Ascending aorta (tissue), 2 donors: ENCODE results near the gene FYN. TPM values are rescaled to one million over a fixed set of nuclear protein-coding genes. Genes with fewer than 3 reads are reported as not detected.

Experiments
- DNase-seq, 2 donors: peaks; one replicate each; pipeline ENCODE4 v3.0.0-alpha.2; 2019; ENCODE audit warnings: low spot score in 2 of 2
- H3K27ac ChIP-seq, 2 donors: fragments of 200-600 bp; sonication (generic); one replicate each; pipeline ENCODE4 v1.5.1; 2016 to 2017; ENCODE audit warnings: mild to moderate bottlenecking in 1 of 2
- H3K27me3 ChIP-seq: fragments of 200-600 bp; sonication (generic); one replicate; pipeline ENCODE4 v1.5.1; 2017
- H3K36me3 ChIP-seq, 2 donors: fragments of 200-600 bp; sonication (generic); one replicate each; pipeline ENCODE4 v1.5.1; 2016
- H3K4me1 ChIP-seq, 2 donors: fragments of 200-600 bp; sonication (generic); one replicate each; pipeline ENCODE4 v1.5.1; 2016 to 2017; ENCODE audit warnings: mild to moderate bottlenecking in 1 of 2
- H3K4me3 ChIP-seq, 2 donors: fragments of 200-600 bp; sonication (generic); one replicate each; pipeline ENCODE4 v1.5.1; 2016 to 2017; ENCODE audit warnings: mild to moderate bottlenecking in 1 of 2
- H3K9me3 ChIP-seq, 2 donors: fragments of 200-600 bp; sonication (generic); one replicate each; pipeline ENCODE4 v1.5.1; 2016
- CTCF ChIP-seq, 3 experiments: fragments of 200-600 bp in 2 of 3; fragments of 450-650 bp in 1 of 3; sonication (generic) in 2 of 3; IDR thresholded peaks; one replicate each; pipeline ENCODE4 v1.5.1; 2016 to 2019; ENCODE audit warnings: antibody characterized with exemption in 3 of 3, mild to moderate bottlenecking in 1 of 3, moderate library complexity in 1 of 3
- intact Hi-C: fragments of 100-400 bp; cut with DNase I; formaldehyde crosslinking; loops from one replicate; pipeline ENCODE4 v1.15.1; 2023
- total RNA-seq: library from RNA; depleted of rRNA; stranded (reverse); fragments of >200 nt; gene quantifications from one replicate; pipeline ENCODE4 v1.1.0, GENCODE V29; 2016

Gene FYN
- total RNA-seq, 1 donor from 2014 or later = 141 TPM

- no peak for TF ChIP-seq CTCF (IDR thresholded peaks at IDR 0.05)
- H3K27ac ChIP-seq = no peak overlapping the region
- no peak for DNase-seq
These were observed 31.4 kb downstream of the FYN start for GRCh38 chr6:111841822-111842221.

GRCh38 chr6:111840803-111841202, 32.4 kb downstream of the FYN start:
- H3K27me3 ChIP-seq = no peaks in the 10 kb centered on the region
- no peak overlapping the region for H3K4me3 ChIP-seq
- H3K36me3 ChIP-seq = no peaks in the 10 kb centered on the region
- no peak for TF ChIP-seq CTCF (IDR thresholded peaks at IDR 0.05)
- H3K4me1 ChIP-seq = peaks cover 2% of the 10 kb centered on the region in 2 donors
- H3K27ac ChIP-seq = no peak overlapping the region
- H3K9me3 ChIP-seq = no peaks in the 10 kb centered on the region
- intact Hi-C loops = no loop called here
- no peak for DNase-seq

More at GRCh38 chr6:111841822-111842221, 31.4 kb downstream of the FYN start:
- no peaks in the 10 kb centered on the region for H3K9me3 ChIP-seq
- intact Hi-C loops = no loop called here
- H3K36me3 ChIP-seq = no peaks in the 10 kb centered on the region
- H3K4me3 ChIP-seq = no peak overlapping the region
- peaks cover 2% of the 10 kb centered on the region in 2 donors for H3K4me1 ChIP-seq
- no peaks in the 10 kb centered on the region for H3K27me3 ChIP-seq

GRCh38 chr6:111838749-111839484, 34.3 kb downstream of the FYN start:
- no peak for TF ChIP-seq CTCF (IDR thresholded peaks at IDR 0.05)
- no peak overlapping the region for H3K27ac ChIP-seq
- H3K36me3 ChIP-seq = no peaks in the 10 kb centered on the region
- H3K4me3 ChIP-seq = no peak overlapping the region
- peaks cover 0 to 6% of the 10 kb centered on the region in 2 donors for H3K4me1 ChIP-seq
- no peak for DNase-seq
- intact Hi-C loops = no loop called here
- H3K27me3 ChIP-seq = no peaks in the 10 kb centered on the region
- no peaks in the 10 kb centered on the region for H3K9me3 ChIP-seq

GRCh38 chr6:111837641-111838500, 35.4 kb downstream of the FYN start:
- Histone ChIP-seq H3K4me3 (no peak overlapping the region), H3K36me3 (no peaks in the 10 kb centered on the region), H3K4me1 (peaks cover 0 to 5% of the 10 kb centered on the region in 2 donors), H3K27me3 (no peaks in the 10 kb centered on the region), H3K27ac (no peak overlapping the region), H3K9me3 (no peaks in the 10 kb centered on the region)
- intact Hi-C loops = no loop called here
- no peak for TF ChIP-seq CTCF (IDR thresholded peaks at IDR 0.05)
- no peak for DNase-seq

GRCh38 chr6:111837007-111837406, 36.2 kb downstream of the FYN start:
- H3K36me3 ChIP-seq = no peaks in the 10 kb centered on the region
- no peak for DNase-seq
- no peak overlapping the region for H3K4me3 ChIP-seq
- no peak for TF ChIP-seq CTCF (IDR thresholded peaks at IDR 0.05)
- H3K27ac ChIP-seq = no peak overlapping the region
- intact Hi-C loops = no loop called here
- no peaks in the 10 kb centered on the region for H3K27me3 ChIP-seq
- peaks cover 0 to 9% of the 10 kb centered on the region in 2 donors for H3K4me1 ChIP-seq
- H3K9me3 ChIP-seq = no peaks in the 10 kb centered on the region
